Activated T-helper 9 cell treated with anti-CD3 and anti-CD28 coated beads, Interleukin-2, amount 50 U/mL, for 16 hours (primary cell): ENCODE data around the gene RBM47.
"Not testable (repeated sequence)": the region's sequence is repeated elsewhere in the genome, so short reads cannot be mapped to it uniquely, and the experiment has no call there.

Experiments
- DNase-seq: peaks from one replicate; pipeline ENCODE4 v3.0.0-alpha.2; 2020; ENCODE audit warnings: low read depth

RBM47 gene

DNA sequence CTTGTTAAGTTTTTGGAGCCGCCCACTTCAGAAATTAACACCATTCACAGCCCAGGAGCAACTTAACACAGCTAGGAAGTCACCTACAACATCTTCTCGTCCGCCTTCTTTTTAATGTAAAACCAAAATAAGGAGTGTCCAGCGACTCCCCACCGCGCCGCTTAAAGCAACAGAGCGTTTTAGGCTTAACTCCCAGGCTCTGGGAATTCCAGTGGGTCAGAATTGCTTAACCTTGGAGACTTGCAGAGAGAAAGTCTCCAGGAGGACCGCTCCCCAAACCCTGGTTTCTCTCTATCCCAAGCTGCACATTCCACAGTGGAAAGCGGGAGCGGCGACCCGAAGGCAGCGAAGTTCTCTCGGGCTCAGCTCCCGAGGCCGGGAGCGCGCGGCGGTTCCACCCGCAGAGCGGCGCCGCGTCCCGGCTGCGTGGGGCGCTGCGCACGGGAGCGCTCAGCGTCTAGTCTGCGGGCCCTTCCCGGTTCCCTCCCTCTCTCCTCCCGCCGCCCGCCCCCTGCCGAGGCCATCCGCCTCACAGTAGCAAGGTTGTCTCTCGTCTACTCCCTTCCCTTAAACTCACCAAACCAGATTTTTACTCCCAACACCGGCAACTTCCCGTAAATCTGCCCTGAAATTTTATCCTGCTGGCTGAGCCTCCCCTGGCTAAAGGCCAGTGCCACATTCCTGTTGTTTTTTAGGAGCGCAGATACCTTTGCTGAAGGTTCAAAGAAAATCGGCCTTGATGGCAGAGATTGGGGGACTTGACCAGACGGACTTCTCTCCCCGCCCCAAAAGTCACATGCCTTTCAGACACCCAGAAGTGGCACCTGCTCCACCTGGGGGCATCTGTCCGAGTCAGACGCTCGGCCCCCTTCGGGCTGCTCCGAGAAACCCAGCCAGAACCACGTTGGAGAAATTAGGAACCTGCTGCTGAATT is at the start of gene RBM47:
Gene RBM47 (minus strand): TSS at position 464 of the 934 bp plus-strand sequence. CDS start 190,971 bp downstream, outside the sequence.
- no peak for DNase-seq

DNA sequence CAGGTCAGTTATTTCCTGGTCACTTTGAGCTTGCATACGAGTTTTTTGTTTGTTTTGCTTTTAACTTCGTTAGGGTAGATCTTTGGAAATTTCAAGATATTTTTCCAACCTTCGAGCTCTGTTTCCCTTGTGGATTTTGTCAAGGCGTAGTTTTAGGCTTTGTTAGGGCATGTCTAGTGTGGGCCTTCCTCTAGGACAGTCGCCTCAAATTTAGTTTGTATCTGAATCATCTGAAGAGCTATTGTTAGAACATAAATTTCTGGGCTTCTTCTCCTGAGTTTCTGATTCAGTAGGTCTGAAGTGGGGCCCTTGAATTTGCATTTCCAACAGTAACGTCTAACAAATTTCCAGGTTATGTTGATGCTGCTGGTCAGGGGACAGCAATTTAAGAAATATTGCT is 48.8 kb upstream of the RBM47 start:
- no peak for DNase-seq

DNA sequence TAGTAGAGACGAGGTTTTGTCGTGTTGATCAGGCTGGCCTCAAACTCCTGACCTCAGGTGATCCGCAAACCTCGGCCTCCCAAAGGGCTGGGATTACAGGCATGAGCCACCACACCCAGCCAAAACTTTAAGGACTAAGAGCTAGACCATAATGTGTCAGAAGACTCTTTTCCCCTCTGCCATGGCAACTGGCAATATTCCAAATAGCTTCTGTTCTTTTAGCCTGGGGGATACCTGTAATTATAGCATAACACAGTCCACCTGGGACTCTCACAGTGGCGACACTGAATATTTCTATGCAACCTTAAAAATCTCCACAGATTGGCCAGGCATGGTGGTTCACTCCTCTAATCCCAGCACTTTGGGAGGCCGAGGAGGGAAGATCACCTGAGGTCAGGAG is 45.5 kb upstream of the RBM47 start:
- no peak for DNase-seq

DNA sequence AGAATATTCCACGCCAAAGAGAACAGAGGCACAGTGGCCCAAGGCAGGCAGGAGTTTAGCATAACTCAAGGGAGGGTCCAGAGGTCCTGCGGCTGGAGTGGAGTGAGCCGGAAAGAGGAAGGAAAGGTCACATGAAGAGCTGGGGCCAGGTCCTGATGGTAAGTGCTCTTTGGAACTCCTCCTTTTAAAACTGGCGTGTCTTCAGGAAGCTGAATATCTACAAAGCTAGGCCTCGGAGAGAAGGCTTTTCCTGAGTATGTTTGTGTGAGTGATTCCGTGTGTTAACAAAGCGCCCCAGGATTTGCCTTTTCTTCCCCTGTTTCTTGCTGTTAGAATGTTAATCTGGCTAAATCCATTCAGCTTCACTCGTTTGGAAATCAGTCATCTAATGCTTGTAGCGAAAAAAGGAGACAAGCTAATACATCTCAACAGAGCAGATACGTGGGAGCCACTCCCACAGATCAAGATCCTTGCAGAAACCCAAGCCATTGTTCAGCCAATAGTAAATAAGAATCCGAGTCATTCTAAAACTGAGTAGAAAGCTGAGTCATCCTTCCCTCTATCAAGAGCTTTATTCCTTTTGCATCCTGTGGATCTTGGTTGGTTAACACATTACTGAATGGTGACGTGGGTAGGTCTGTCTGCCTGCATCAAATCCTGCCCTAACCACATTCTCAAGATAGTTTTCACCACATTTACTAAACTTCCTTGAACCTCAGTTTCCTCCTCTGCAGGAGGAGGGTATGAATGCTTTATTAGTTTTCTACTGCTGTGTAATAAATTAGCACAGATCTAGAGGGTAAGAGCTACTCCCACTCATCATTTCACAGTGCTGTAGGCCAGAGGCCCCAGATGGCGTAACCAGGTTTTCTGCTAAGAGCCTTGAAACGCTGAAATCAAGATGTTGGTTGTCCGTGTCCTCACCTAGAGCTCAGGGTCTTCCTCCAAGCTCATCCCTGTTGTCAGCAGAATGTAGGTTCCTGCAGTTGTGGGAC is 43.2 kb upstream of the RBM47 start:
- peak; percentile 14 for DNase-seq

DNA sequence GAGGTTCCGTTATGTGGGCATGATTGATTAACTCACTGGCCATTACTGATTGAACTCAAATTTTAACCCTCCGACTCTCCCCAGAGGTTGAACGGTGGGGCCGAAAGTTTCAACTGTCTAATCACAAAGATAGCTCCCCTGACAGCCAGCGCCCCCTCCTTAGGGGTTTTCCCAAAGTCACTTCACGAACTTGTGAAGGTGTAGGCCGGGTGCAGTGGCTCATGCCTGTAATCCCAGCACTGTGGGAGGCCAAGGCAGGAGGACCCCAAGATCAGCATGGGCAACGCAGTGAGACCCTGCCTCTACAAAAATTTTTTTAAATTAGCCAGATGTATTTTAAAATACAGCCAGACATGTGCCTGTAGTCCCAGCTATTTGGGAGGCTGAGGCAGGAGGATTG is 39.8 kb upstream of the RBM47 start:
- peak; percentile 3 for DNase-seq

DNA sequence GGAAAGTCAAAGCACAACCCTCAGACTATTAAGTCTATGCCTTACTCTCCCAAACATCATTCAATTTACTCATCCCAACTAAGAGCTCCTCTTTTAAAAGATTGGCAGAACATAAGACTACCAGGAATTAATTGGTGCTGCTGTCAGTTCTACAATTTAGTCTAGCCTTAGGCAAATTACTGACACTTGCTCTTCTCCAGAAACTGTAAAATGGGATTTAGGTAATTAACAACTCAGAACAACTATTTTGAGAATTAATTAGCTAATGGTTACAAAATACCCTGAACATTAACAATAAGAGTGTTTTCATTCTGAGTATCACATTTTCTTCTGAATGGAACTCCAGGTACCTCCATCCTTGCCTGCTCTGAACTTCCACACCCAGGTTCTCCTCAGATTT is 36.2 kb upstream of the RBM47 start:
- no peak for DNase-seq

DNA sequence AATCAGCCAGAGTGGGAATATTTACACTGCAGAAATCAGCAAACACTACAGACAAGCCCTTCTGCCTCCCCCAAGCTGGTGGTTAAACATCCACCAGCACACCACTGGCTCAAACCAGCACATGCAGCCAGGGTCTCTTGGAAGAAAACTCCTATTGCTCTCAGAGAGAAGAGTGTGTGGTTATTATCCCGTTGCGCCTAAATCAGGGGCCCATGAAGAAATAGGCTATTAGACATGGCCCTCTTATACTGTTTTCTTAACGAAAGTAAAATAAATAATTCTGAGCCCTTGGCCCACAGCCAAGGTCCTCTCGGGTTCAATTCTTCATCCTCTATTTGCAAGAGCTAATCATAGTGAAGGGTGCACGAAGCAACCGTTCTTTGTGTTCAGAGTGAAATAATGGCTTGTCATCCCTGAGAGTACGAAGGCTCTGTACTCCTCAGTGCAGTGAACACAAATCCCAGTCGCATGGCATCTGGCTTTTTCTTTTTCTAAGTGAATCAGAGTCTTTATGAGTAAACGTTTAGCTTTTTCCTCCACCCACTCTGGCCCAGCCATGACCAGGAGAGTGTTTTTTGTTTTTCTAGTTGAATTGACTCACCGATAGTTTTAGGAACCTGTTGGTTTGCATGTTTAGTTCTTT is 33.4 kb upstream of the RBM47 start:
- peak; percentile 12 for DNase-seq

DNA sequence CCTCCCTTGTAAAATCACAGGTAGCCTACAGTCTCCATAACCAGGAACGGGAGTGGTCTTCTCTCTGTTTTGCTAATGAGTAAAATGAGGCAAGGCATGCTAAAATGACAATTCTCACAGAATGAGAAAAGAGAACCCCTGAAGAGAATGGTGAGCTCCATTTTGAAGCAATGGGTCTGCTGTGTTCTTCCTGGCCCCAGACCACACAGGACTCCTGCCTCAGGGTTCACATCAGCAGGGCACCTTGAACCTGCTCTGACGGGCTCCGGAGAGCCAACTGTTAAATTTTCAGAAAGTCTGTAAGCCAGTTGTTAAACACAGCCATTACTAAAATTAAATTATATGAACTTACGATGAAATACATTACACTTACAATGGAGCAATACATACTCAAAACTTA is 32.1 kb upstream of the RBM47 start:
- no peak for DNase-seq

DNA sequence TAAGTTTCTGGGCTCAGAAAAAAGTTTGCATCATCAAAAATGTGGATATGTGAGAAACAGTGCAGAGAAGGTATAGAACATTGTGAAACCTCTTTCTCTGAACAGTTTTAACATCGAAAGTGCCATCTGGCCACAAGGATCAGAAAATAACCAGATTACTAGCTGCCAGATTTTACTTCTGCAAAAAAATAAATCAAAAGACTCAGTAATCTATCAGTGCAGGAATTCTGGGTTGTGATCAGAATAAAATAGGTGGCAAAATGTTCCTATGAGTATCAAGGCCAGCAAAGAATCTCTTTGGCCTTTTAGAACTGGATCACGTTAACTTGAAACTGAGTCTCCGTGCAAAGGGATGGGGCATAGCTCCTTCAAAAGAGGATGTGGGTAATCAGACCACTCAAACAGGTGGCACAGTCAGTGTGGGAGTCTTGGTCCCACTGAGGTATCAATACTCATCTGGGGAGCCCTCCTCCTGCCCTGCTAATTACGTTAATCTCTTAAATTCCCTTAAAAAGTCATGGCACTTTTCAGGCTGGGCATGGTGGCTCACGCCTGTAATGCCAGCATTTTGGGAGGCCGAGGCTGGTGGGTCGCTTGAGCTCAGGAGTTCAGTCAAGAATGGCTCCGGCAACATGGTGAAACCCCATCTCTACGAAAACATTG is 26.7 kb upstream of the RBM47 start:
- no peak for DNase-seq

DNA sequence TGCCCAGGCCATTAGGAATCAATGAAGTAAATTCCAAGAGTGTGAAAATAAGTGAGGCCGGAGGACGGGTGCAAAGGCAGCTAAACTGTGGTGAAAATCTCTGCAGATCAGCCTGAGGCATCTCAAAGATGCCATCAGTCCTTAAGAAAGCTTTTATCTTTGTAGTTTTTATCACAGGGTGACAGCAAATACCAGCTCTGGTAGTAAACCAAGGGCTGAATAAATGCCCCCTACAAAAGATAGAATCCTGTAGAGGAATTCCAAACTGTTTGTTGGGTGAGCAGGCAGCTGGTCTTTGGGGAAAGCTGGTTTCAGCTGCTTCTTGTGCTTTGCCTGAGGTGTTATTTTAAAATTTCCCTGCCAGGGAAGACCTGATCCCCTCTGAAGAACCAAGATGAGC is 21.6 kb upstream of the RBM47 start:
- DNase-seq, result no peak

DNA sequence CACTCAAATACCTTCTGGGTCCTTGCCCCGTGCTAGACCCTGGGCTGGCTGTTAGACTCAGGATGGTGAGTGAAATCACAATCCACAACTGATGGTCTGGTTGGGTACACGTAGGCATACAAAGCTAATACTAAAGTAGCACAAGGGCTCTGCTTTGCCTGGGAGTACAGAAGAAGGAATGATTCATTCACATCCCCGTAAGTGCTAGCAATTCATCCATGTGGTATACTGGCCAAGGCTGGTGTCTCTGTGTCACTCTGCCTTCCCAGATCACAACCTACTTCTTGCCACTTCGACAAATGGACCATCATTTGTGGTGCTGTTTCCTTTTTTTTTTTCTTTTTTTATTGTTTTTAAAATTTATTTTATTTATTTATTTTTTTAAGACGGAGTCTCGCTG is 19.7 kb upstream of the RBM47 start:
- no peak for DNase-seq

DNA sequence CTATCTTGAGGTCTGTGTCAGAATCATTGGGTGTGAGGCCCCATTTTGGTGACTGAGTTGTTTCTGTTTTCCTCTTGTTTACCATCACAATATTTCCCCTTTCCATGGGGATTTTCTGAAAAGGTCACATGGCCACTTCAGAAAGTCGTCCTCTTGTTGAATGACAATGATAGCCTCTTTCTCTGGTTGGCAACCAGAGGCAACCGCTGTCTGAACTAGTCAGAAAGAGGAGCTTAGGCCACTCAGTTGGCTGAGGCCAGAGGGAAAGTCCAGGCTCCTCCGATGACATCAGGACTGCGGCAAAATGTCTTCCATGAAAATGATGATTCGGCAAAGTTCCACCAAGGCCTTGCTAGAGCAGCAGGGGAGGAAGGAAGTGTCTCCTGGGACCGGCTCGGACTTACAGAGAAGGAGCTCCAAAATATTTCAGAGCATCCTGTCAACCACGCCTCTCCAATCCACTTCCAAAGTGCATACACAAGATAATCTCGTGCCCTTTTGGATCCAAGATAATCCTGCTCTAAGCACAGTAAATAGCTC is 19.1 kb upstream of the RBM47 start:
- no peak for DNase-seq

DNA sequence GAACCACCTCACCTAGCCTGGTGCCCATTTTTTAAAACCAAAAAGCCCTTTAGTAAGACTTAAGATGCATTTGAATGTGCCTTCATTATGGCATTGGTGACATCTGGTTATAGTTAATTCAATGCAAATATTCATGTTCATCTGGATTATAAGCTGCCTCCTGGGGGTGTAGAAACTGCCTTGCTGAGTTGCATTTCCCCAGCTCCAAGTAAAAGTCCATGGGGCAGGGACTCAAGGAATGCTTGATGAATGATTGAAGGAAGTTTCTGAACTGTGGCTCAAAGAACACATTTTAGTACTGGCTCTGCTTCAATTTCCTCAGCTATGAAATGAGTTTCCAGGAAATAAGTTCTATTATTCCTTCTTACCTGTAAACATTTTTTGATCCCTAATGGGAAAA is 18.5 kb upstream of the RBM47 start:
- DNase-seq, result no peak

DNA sequence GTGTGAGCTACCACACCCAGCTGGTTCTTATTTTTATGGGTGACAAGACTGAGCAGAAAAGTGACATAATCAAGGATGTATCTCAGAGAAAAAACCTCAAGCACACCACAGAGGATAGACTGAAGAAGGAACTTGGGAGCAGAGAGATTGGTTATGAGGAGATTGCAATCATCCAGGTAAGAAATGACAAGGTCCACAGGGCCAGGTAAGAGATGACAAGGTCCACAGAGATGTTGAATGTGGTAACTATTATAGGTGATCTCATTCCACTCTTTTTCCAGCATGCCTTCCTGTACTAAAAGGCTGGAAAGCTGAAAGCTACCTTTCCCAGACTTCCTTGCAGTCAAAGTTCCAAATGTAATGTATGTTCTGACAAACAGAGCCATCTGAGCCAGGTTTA is 15.9 kb upstream of the RBM47 start:
- DNase-seq, result no peak

DNA sequence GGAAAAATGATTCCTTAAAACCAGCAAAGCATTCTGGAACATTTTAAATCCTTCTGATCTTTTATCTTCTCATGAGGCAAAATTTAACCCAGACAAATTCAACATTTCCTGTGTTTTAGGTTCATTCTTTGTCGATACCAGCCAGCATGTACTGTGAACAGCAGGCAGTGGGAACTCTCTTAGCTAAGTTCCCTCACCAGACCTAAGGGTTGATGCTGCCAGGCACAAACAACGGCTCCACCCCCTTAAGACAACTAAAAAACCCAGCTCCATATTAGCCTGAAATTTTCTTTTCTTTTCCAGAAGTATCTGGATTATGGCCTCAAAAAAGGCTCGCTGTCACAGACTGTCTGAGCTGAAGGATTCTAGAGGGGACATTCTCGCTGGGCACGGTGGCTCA is 2.4 kb upstream of the RBM47 start:
- DNase-seq, result no peak

DNA sequence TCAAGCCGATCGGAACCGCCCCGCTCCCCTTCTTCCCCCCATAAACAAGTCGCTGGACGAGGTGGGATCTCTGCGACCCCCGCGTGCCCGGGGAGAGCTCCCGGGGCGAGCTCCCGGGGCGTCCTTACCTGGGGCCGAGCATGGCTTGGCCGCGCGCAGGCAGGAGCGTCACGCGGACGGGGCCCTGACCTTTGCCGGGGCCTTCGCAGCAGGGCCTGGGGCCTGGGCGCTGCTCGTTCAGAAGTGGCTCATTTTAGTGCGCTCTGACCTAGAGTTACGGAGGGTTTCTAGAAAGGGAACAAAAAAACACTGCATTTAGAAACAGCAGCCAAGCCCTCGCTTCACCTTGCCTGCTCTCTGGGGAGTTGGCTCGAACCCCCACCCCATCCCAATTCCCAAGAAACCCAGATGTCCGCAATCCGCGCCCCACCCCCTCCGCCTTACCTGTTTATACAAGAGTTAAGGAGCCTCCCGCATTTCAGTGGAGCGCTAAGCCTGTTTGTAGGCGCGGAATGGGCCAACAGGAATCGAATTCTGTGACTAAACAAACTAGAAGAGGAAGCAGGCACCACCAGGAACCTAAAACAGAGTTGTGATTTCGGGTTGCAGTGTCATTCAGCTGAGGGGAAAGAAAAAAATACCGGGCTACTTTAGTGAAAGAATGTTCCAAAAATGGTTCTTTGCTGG is 814 bp upstream of the RBM47 start:
- no peak for DNase-seq

DNA sequence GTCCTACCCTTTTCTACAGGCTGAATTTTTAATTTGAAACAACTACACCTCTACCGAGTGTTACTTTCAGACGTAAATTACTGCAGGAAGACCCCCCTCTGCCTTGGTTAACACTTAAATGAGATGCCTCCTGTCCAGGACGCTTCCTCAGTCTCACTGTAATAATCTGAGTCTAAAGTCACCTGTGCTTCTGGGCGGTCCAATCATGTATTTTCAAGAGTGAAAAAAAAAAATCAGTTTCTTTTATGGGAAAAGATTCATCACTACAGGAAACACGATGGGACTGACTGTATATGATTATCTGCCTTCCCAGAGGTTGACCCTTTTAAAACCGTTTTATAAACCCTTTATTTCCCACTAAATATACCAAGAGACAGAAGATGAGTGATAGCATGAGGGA is 776 bp downstream of the RBM47 start:
- DNase-seq, result no peak

DNA sequence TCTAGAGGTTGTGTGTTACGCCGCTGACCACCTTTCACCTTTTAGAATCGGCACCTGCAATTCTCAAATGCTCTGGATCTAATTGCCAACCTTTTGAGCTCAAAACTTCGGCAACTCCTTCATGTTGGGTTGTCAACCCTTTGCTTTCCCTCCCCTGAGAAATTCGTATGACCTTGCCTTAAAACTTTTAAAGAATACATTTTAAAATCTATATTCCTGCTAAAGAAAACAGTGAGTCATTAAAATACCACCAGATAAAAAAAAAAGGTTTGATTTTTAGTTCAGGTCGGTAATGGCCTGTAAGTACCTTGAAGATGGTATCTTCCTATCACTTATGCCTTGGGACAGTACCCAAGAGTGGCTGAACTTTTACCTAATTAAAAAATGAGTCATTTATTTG is 1.3 kb downstream of the RBM47 start:
- DNase-seq, result not testable (repeated sequence)

DNA sequence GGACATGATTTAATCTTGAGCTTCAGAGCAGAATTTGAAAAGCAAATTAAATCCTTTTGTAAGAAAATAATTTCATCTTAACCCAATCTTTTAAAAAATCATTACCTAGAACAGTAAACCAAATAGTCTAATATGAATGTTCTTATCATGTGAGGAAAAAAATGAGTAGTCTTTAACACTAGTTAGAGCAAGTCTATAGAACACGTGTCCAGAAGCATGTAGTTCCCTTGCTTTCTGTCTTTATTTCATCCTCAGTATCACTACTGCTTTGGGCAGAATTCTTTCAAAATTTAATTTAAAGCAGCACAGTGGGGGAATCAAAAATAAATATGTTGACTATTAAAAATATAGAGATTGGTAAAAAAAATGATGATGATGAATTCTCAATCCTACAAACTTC is 2.1 kb downstream of the RBM47 start:
- no peak for DNase-seq

DNA sequence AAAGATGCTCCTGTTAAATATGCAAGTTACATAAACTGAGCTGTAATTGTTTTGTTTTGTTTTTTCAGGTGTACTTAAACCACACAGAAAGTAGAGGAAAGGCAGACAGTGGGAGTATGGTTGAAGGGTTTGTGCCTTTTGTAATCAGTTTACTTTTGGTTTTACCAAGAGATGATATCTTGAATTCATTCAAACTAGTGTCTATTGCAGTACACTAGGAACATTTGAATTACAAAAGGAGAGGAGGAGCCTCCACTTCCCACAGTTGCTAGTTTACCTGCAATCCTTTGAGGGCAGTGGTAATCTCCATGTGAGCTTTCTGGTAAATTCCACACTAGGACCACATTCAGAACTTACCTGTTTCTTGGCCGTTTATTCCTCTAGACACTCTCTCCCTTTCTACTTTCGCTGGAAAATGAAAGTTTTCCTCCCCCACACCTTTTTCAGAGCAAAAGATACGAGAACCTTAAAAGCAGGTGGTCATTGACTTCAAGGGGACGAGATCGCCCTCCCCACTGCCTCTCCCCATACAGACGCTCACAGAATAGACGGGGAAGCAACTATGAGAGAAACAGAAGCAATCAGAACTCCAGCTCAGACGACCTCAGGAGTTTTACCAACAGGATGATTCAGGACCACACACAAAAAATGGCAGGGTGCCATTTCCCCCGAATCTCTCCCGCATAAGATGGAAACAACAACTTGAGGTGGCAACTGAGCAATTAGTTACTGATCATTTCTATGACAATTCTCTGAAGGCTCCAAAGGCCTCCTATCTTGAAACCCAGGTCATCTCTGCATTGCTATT is 3.3 kb downstream of the RBM47 start:
- no peak for DNase-seq
